Daoy (cell line): ENCODE data around the gene C1orf35. TPM values are rescaled to one million over a fixed set of nuclear protein-coding genes. Genes with fewer than 3 reads are reported as not detected.
A peak's percentile ranks its signal among the peaks of the same experiment; 100 is the strongest.
"Not testable (repeated sequence)": the region's sequence is repeated elsewhere in the genome, so short reads cannot be mapped to it uniquely, and the experiment has no call there.

ENCODE experiments used
- DNase-seq: peaks from one replicate; pipeline ENCODE4 v3.0.0-alpha.2; 2015; ENCODE audit warnings: low read depth
- total RNA-seq: library from RNA; depleted of rRNA; stranded (reverse); fragments of >200 nt; shearing (Covaris generic); gene quantifications from 2 replicates; pipeline ENCODE4 v1.2.3, GENCODE V29; 2014

The C1orf35 gene
- total RNA-seq, 1 experiment from 2014 or later: 19.9 TPM

DNA sequence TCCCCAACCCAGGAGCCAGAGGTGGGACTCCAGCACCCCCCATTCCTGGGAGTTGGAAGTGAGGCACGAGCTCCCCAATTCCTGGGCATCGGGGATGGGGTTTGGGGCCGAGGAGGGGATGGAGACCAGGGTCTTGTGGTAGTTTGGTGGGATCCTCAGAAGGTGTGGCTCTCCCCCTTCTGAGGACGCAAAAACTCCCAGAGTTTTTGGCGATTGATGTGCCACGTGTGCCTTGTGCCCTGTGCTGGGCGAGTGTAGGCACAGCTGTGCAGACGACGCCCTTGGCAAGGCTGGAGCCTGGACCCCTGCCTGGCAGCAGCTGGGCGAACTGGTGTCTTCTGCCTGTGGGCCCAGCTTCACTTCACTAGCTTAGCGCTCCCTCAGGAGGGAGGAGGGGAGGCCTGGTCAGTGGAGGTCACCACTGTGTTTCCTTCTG, 39.6 kb upstream of the C1orf35 start:
- no peak for DNase-seq

GRCh38 chr1:228142155-228142691, 39.1 kb upstream of the C1orf35 start:
- DNase-seq: no peak

- peak; percentile 83 for DNase-seq
Observed at GRCh38 chr1:228141226-228142044, 38.3 kb upstream of the C1orf35 start.

DNA sequence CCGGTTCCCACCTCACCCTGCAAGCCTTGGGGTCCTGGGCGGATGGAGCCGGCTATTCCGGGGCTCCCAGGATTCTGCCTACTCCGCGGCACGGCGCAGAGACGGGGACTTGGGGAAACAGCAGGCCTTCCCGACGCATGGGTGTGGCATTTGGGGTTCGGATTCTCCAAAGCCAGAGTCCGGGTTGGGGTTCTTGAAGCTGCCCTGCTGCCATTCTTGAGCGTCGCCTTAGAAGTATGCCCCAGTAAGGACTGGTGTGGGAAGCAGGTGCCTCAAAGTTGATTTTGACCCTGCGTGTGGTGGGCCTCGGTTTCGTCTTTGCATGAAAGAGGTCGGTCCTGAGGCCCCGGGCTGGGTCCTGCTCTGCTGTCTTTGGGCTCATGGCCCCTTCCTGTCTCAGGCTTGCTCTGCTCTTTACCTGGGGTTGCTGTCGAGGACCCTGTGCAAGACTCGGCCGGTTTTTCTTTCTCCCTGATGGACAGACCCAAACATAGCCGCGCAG, 37.6 kb upstream of the C1orf35 start:
- no peak for DNase-seq

DNA sequence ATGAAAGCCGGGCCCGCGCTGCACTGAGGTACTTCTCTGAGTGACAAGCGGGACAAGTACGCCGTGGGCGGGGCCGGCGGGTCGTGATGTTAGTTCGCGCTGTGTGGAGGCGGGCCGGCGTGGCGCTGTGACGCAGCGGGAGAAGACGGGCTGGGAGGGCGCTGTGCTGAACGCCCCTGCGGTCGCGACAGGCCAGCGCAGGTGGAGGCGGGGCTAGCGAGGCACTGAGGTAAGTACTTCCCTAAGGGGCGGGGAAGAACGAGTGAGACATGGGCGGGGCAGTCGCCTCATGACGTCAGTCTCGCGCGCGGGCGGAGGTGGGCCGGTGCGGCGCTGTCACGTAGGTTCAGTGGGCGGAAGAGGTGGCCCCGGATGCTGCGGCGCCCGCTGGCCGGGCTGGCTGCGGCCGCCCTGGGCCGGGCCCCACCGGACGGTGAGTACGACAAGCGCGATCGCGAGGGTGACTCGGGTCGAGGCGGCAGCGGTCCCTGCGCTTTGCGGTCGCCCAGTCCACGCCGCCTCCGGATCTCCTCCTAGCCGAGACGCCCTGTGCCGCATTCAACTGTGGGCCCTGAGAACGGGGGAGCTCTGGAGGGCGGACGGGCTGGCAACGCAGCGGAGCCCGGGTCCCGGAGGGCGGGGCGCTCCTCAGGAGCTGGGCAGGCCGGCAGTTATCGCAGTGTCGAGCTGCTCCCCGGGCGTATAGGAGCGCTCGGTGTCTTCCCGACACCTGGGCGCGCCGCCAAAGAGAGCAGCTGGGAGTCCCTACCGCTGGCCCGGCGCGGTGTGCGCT, 37.0 kb upstream of the C1orf35 start, which contains the start of gene GUK1:
GUK1 (plus strand) TSS at position 349 of the 793 bp plus-strand sequence; CDS start at position 373, 24 bp downstream.
- DNase-seq: peak; percentile 100

GRCh38 chr1:228139406-228139930, 36.3 kb upstream of the C1orf35 start:
- no peak for DNase-seq

- no peak for DNase-seq
Observed at GRCh38 chr1:228136901-228137300, 33.8 kb upstream of the C1orf35 start.

GRCh38 chr1:228134591-228134990, 31.5 kb upstream of the C1orf35 start:
- DNase-seq: no peak

DNA sequence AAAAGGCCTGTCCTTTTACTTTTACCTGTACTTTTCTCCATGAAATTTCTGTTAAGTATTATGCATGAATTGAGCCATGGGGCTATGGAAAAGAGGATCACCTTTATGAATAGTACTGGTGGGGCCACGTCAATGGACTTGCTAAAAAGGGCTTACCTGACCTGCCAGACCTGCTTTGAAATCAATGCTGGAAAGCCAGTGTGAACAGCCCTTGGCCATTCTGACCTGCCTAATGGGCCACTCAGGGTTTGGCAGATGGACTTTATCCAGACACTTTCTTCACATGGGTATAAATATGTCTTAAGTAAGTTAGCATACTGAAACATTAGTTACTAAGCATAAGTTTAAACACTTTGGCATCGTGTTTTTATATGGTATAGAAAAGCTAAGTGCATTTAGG, 28.6 kb upstream of the C1orf35 start:
- no peak for DNase-seq

GRCh38 chr1:228125185-228125584, 22.1 kb upstream of the C1orf35 start:
- no peak for DNase-seq

DNA sequence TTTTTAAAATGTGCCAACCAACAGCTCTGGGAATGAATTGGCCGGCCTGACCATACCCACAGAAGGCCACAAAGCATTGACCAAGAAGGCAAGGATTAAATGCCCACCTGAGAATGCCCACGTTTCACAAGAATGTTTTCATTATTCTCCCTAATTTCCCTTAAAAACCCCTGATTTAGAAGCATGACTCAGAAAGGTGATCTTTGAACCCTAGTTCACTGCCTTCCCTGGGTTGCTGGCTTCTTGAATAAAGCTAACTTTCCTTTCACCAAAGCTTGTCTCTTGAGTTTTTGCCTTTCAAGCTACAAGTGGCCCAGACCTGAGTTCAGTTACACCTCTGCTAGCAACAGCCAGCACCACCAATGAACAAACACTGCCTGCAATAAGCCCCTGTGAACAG, 20.4 kb upstream of the C1orf35 start:
- DNase-seq: no peak

- no peak for DNase-seq
Observed at GRCh38 chr1:228122921-228123441, 19.9 kb upstream of the C1orf35 start.

DNA sequence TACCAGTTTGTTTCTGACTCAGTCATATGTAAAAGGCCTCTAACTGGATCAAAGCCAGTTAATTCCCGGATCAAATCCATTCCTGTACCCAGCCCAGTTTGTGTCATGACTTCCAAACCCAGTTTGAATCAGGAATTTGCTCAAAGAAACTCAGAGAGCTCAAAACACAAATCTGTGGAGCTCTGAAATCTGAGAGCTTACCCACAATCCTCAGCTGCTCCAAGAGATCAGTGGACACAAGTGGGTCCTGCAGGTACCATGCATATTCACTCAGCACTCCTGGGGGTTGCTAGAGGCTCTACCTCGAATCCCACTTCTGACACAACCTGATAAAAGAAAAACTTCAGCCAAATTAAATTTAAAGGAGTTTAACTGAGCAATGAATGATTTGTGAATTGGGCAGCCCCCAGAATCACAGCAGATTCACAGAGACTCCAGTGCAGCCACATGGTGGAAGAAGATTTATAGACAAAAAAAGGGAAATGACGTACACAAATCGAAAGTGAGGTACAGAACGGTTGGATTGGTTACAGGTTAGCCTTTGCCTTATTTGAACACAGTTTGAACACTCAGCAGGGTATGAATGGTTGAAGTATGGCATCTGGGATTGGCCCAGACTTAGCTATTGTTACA, 17.8 kb upstream of the C1orf35 start:
- DNase-seq: no peak

DNA sequence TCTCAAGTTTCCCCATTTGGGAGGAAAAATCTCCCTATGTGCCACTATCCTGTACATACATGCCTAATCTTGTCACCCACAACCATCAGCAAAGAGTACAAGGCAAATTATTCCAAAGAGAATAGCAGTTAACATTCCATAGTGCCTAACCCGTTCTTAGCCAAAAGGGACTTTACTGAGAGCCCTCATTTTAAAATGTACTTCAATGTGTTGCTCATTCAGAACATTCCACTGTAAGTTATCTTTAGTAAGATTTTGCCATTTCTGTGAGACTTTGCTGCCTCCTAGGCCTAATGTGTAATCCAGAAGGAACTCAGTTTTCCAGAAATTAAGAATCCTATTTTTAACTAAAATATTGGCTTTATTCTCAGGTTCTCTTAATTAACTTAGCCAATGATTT, 17.2 kb upstream of the C1orf35 start:
- DNase-seq: no peak

- no peak for DNase-seq
Observed at GRCh38 chr1:228118040-228118439, 14.9 kb upstream of the C1orf35 start.

DNA sequence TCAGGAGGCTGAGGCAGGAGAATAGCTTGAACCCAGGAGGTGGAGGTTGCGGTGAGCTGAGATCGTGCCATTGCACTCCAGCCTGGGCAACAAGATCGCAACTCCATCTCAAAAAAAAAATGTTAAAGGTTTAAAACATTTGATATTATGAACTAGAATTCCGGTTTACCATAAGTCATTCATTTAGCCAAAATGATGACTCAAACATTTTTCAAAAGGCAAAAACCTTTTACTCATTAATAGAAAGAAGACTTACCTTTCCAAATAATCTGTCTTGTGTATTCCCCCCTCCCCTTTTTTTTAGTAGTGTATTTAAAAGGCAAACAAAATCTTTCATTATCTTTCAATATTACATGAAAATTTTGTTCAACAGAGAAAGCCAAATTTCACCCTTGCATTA, 14.2 kb upstream of the C1orf35 start:
- DNase-seq: no peak

- DNase-seq: no peak
Observed at GRCh38 chr1:228114827-228115226, 11.7 kb upstream of the C1orf35 start.

- no peak for DNase-seq
Observed at GRCh38 chr1:228112617-228113016, 9.5 kb upstream of the C1orf35 start.

DNA sequence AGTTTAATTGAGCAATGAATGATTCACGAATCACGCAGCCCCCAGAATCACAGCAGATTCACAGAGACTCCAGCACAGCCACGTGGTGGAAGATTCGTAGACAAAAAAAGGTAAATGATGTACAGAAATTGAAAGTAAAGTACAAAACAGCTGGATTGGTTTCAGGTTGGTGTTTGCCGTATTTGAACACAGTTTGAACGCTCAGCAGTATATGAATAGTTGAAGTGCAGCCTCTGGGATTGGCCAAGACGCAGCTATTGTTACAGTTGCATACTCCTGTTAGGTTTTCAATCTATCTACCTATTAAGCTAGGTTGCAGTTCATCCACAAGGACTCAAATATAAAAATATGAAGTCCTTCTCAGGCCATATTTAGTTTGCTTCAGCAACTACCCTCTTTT, 9.0 kb upstream of the C1orf35 start:
- no peak for DNase-seq

- DNase-seq: not testable (repeated sequence)
Observed at GRCh38 chr1:228111315-228111714, 8.2 kb upstream of the C1orf35 start.

DNA sequence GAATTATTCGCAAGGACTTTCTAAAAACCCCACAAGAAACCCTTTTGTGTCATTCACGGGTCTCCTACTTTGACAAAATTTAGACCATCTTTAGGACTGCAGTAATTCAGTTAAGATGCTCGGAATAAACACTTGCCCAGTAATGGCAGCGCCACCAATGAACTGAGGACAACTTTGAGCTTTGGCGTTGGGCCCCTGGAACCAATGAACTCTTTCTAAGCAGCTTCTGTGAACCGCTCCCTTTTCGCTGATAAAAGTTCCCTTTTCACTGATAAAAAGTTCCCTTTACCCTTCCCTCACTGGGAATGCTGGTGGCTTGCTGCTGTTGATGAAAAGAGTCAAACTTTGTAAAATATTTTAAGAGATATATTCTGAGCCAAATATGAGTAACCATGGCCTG, 7.4 kb upstream of the C1orf35 start:
- no peak for DNase-seq
